Pancreas (tissue), 10 donors: ENCODE data around the gene IMMP2L. TPM values are rescaled to one million over a fixed set of nuclear protein-coding genes. Genes with fewer than 3 reads are reported as not detected.

Experiments
- ATAC-seq, 4 donors: fragments of 200-7000 bp; cut with Tn5 transposase; one replicate each; pipeline versions ENCODE4 v1.8.0 to v1.9.1; 2020; ENCODE audit warnings: mild to moderate bottlenecking in 4 of 4, moderate library complexity in 4 of 4
- DNase-seq, 6 donors: peaks; one replicate each; pipeline ENCODE4 v3.0.0-alpha.2; 2020
- FAIRE-seq: peaks from 2 replicates; lab custom pipeline; 2012; peaks lifted over from hg19 to GRCh38; lab: Jason Lieb, UNC
- H3K27ac ChIP-seq, 4 donors: fragments of 200-600 bp; sonication (generic); 1 replicate in 3 of 4; 2 replicates in 1 of 4; pipeline versions ENCODE4 v1.5.0 to v1.8.0; 2020
- H3K27me3 ChIP-seq, 4 donors: fragments of 200-600 bp; one replicate each; pipeline ENCODE4 v1.8.0; 2021
- H3K36me3 ChIP-seq, 3 donors: fragments of 200-600 bp; sonication (generic) in 1 of 3; one replicate each; pipeline versions ENCODE4 v1.5.0 to v1.8.0; 2020 to 2021
- H3K4me1 ChIP-seq, 3 donors: fragments of 200-600 bp; one replicate each; pipeline ENCODE4 v1.8.0; 2021
- H3K4me3 ChIP-seq, 4 donors: fragments of 200-600 bp; sonication (generic) in 2 of 4; one replicate each; pipeline versions ENCODE4 v1.5.0 to v1.8.0; 2020 to 2021
- H3K9me3 ChIP-seq, 4 donors: fragments of 200-600 bp; one replicate each; pipeline ENCODE4 v1.8.0; 2021
- WGBS, 2 donors: extraction: QIAGEN DNeasy Blood & Tissue Kit; methylation state at CpG; one replicate each; pipeline ENCODE4 v1.1.7; 2013; 5-methylcytosine and 5-hydroxymethylcytosine counted together
- intact Hi-C, 3 donors: fragments of 100-400 bp; cut with DNase I; formaldehyde crosslinking; loops; one replicate each; pipeline versions ENCODE4 v1.11.1 to v1.14.2; 2022
- polyA plus RNA-seq, 2 donors: library from polyadenylated mRNA; stranded (reverse); fragments of 200-250 nt; gene quantifications; one replicate each; pipeline ENCODE4 v1.2.3, GENCODE V29; 2013
- total RNA-seq, 6 donors: library from RNA; stranded (reverse); fragmentation: NEBNext Ultra II Directional in 4 of 6; extraction: Animal tissue kit (Norgen Biotek cat#: 25700) in 4 of 6; gene quantifications; one replicate each; pipeline versions ENCODE4 v1.2.1 to v1.2.4, GENCODE V29; 2021 to 2023
- TF ChIP-seq, protein P1 (sequence below), 4 donors: fragments of 200-600 bp; sonication (generic) in 3 of 4; IDR thresholded peaks; one replicate each; pipeline versions ENCODE4 v1.5.0 to v1.8.0; 2021; ENCODE audit warnings: antibody characterized with exemption in 4 of 4
- donor health status: healthy with polysubstance abuse.
- donor health status: DM: no; HTN: no; CAD: no; lungs with moderate emphysema.
- donor health status: DM: no; HTN: no; CAD: no.
- donor health status: control.
- donor health status: control.
- donor health status: Bipolar disorder and iron deficiency.
- donor health status: DM: yes; HTN: yes; CAD: no.
- donor health status: DM: no; HTN: no; CAD: no.
- donor health status: DM: no; HTN: no; CAD: no.
- donor health status: DM: yes; HTN: yes; CAD: no.

Gene IMMP2L
- total and polyA plus RNA-seq, 8 donors: 7.3 to 30.0 (median 12.9) TPM

DNA sequence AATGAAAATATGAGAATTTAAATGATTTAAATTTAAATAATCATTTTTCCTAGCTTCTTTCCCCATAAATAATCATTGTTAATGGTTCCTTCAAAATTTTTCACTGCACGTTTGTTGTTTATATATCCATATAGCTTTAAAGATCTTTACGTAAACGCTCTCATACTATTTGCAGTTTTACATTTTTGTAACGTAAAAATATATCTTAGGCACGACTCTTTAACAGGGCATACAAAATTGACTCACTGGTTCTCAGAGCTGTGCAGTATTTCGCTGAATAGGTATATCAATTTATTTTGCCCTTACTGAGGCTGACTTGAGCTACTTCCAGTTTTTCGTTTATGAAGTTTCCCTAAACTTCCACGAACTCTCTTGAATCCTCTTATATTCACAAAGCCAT, 365.6 kb downstream of the IMMP2L start:
- H3K9me3 ChIP-seq: no peaks in the 10 kb centered on the region
- H3K36me3 ChIP-seq: no peaks in the 10 kb centered on the region
- ATAC-seq (no peak), DNase-seq (no peak), FAIRE-seq (no peak)
- H3K4me1 ChIP-seq: no peaks in the 10 kb centered on the region
- 93 to 98% methylated on average over 8 of the region's 8 CpGs for WGBS, 2 donors
- intact Hi-C loops: no loop called here
- no peaks in the 10 kb centered on the region for H3K27me3 ChIP-seq
- TF ChIP-seq, protein P1, sequence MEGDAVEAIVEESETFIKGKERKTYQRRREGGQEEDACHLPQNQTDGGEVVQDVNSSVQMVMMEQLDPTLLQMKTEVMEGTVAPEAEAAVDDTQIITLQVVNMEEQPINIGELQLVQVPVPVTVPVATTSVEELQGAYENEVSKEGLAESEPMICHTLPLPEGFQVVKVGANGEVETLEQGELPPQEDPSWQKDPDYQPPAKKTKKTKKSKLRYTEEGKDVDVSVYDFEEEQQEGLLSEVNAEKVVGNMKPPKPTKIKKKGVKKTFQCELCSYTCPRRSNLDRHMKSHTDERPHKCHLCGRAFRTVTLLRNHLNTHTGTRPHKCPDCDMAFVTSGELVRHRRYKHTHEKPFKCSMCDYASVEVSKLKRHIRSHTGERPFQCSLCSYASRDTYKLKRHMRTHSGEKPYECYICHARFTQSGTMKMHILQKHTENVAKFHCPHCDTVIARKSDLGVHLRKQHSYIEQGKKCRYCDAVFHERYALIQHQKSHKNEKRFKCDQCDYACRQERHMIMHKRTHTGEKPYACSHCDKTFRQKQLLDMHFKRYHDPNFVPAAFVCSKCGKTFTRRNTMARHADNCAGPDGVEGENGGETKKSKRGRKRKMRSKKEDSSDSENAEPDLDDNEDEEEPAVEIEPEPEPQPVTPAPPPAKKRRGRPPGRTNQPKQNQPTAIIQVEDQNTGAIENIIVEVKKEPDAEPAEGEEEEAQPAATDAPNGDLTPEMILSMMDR (IDR thresholded peaks at IDR 0.05): no peak
- H3K4me3 ChIP-seq: no peak overlapping the region
- no peak overlapping the region for H3K27ac ChIP-seq

DNA sequence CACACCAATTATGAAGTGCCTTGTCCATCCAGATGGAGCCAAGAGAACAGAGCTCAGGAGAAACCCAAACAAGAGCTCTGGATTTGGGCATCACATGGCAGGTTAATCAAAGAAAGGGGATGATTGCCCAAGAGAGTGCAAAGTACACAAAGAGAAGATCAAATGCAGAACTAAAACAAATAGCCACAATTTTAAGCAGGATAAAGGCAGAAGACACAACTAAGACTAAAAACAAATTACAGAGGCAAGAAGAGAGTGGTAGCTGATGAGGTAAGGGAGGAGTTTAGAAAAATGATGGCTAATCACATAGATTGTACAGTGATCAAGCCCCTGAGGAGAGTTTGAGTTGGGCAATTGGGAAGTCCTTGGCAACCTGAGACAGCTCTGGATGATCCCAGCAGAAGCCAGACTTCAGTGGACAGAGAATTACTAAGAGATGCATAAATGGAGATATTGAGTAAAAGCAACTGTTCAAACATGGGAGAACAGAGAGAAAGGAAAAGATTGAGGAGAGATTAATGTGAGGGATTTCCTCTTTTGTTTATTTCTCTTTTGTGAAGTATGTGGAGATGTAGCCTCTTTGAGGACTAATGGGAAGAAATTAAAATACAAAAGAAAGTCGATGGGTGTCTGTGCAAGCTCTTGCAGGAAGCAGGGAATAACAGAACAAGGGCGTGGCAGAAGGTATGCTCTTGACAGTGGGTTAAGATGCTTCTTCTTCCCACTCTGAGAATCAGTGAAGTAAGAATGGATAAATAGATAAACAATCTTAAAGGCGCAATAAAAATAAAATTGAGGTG, 369.5 kb downstream of the IMMP2L start:
- H3K9me3 ChIP-seq: no peaks in the 10 kb centered on the region
- H3K36me3 ChIP-seq: no peaks in the 10 kb centered on the region
- TF ChIP-seq, protein P1 (IDR thresholded peaks at IDR 0.05): no peak
- H3K27ac ChIP-seq: no peak overlapping the region
- FAIRE-seq: no peak
- H3K4me3 ChIP-seq: no peak overlapping the region
- no peak for ATAC-seq
- no peaks in the 10 kb centered on the region for H3K27me3 ChIP-seq
- DNase-seq: no peak
- WGBS, 2 donors: 83 to 88% methylated on average over 3 of the region's 3 CpGs
- intact Hi-C loops: no loop called here
- H3K4me1 ChIP-seq: no peaks in the 10 kb centered on the region

DNA sequence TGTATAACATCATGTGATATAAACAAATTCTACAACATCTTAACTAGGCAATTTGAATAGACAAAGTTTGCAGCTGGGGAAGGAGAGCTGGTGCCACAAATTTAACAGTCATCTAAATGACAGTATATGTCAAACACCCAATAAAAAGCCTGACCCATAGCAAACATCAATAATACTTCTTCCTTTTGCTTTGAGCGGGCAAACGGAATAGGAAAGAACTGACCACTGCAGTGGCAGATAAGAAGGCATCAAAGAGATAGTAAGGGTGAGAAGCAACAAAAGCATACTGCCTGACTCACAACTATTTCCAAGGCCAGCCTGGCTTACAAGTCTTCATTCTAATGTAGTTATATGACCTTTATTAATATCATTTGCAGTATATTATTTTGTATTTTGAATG, 371.5 kb downstream of the IMMP2L start:
- TF ChIP-seq, protein P1 (IDR thresholded peaks at IDR 0.05): no peak

DNA sequence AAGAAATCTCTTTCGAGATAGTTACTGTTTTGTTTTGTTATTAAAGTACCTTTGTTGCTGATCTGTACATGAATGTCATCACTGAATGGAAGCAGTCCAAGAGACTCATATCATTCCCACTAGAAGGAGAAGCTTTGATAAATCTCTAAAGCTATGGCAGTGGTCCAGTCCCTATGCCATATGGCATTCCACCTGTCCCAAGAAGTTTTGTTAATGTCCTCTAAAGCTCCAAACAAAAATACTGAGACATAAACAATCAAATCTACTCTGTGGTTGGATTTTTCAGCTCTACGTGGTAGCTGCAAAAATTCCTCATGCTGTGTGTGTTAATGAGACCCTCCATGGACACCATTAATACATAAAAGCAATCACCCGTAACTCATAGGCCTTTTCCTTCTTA, 377.3 kb downstream of the IMMP2L start:
- 95 to 96% methylated on average over 3 of the region's 3 CpGs for WGBS, 2 donors
- DNase-seq (no peak), FAIRE-seq (no peak), ATAC-seq (no peak)
- no peak overlapping the region for H3K27ac ChIP-seq
- H3K9me3 ChIP-seq: no peaks in the 10 kb centered on the region
- no peaks in the 10 kb centered on the region for H3K4me1 ChIP-seq
- no peaks in the 10 kb centered on the region for H3K36me3 ChIP-seq
- H3K27me3 ChIP-seq: no peaks in the 10 kb centered on the region
- intact Hi-C loops: no loop called here
- TF ChIP-seq, protein P1 (IDR thresholded peaks at IDR 0.05): no peak
- H3K4me3 ChIP-seq: no peak overlapping the region

More for the DNA sequence above, 371.5 kb downstream of the IMMP2L start:
- ATAC-seq: no peak
- no peak for DNase-seq
- no peaks in the 10 kb centered on the region for H3K36me3 ChIP-seq
- 83% methylated on average over 2 of the region's 2 CpGs for WGBS, 2 donors
- no peak overlapping the region for H3K4me3 ChIP-seq
- no peaks in the 10 kb centered on the region for H3K9me3 ChIP-seq
- H3K27ac ChIP-seq: no peak overlapping the region
- intact Hi-C loops: no loop called here
- FAIRE-seq: no peak
- H3K27me3 ChIP-seq: no peaks in the 10 kb centered on the region
- H3K4me1 ChIP-seq: no peaks in the 10 kb centered on the region

DNA sequence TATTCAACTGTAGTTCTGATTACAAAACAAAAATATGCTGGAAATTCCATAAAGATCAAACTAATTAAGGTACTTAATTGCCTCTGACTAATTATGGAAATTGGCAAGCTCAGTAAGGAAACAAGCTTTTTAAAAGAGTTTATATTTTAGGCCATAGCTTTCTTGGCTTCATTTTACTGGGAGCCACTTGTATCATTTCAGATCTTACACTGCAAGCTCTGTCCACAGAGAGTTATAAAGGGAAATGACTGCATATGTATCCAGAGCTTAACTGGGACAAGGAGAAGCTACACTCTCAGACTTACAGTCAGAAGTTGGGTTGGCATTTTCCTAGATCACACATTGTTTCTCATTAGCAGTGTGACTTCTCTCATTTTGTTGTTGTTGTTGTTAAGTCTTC, 379.0 kb downstream of the IMMP2L start:
- H3K4me1 ChIP-seq: no peaks in the 10 kb centered on the region
- ATAC-seq: no peak
- H3K27ac ChIP-seq: no peak overlapping the region
- intact Hi-C loops: no loop called here
- H3K36me3 ChIP-seq: no peaks in the 10 kb centered on the region
- no peak for FAIRE-seq
- TF ChIP-seq, protein P1 (IDR thresholded peaks at IDR 0.05): no peak
- no peak for DNase-seq
- no peak overlapping the region for H3K4me3 ChIP-seq
- no peaks in the 10 kb centered on the region for H3K27me3 ChIP-seq
- no peaks in the 10 kb centered on the region for H3K9me3 ChIP-seq
